HG03280 (cell line): ENCODE data around the gene RAP2B.
"Not testable (repeated sequence)": the region's sequence is repeated elsewhere in the genome, so short reads cannot be mapped to it uniquely, and the experiment has no call there.

Experiments
- ATAC-seq: cut with Tn5 transposase; IDR thresholded peaks from one replicate; pipeline ENCODE4 v1.9.1; 2021; ENCODE audit warnings: mild to moderate bottlenecking, moderate library complexity; ENCODE audit not compliant: unreplicated experiment

The RAP2B gene

GRCh38 chr3:153192327-153192726, 30.3 kb downstream of the RAP2B start:
- no peak for ATAC-seq

- ATAC-seq, result not testable (repeated sequence)
Measured at GRCh38 chr3:153193786-153194476, 31.9 kb downstream of the RAP2B start.

GRCh38 chr3:153195349-153195879, 33.4 kb downstream of the RAP2B start:
- no peak for ATAC-seq

- no peak for ATAC-seq
Measured at GRCh38 chr3:153209596-153209995, 47.6 kb downstream of the RAP2B start.

GRCh38 chr3:153210146-153210545, 48.1 kb downstream of the RAP2B start:
- ATAC-seq, result no peak

- no peak for ATAC-seq
Measured at GRCh38 chr3:153210660-153211059, 48.6 kb downstream of the RAP2B start.

- no peak for ATAC-seq
Measured at GRCh38 chr3:153215497-153215896, 53.5 kb downstream of the RAP2B start.

- no peak for ATAC-seq
Measured at GRCh38 chr3:153215966-153216365, 53.9 kb downstream of the RAP2B start.

GRCh38 chr3:153216928-153217327, 54.9 kb downstream of the RAP2B start:
- no peak for ATAC-seq

- no peak for ATAC-seq
Measured at GRCh38 chr3:153219146-153219545, 57.1 kb downstream of the RAP2B start.
